ENCODE data around the gene LHX4. TPM values are rescaled to one million over a fixed set of nuclear protein-coding genes. Genes with fewer than 3 reads are reported as not detected.

LHX4 gene
- total RNA-seq, 2 donors from 2014 or later: not detected

GRCh38 chr1:180251526-180252305 lies 21.7 kb downstream of the LHX4 start:
- ATAC-seq (no peak), DNase-seq (no peak)
- intact Hi-C loops (cut with DNase I): loop anchor here in 1 of 2 donors (5.0 kb wide), 2 partner anchors 166 to 231 kb away; no protein-coding TSS in a partner anchor

DNA sequence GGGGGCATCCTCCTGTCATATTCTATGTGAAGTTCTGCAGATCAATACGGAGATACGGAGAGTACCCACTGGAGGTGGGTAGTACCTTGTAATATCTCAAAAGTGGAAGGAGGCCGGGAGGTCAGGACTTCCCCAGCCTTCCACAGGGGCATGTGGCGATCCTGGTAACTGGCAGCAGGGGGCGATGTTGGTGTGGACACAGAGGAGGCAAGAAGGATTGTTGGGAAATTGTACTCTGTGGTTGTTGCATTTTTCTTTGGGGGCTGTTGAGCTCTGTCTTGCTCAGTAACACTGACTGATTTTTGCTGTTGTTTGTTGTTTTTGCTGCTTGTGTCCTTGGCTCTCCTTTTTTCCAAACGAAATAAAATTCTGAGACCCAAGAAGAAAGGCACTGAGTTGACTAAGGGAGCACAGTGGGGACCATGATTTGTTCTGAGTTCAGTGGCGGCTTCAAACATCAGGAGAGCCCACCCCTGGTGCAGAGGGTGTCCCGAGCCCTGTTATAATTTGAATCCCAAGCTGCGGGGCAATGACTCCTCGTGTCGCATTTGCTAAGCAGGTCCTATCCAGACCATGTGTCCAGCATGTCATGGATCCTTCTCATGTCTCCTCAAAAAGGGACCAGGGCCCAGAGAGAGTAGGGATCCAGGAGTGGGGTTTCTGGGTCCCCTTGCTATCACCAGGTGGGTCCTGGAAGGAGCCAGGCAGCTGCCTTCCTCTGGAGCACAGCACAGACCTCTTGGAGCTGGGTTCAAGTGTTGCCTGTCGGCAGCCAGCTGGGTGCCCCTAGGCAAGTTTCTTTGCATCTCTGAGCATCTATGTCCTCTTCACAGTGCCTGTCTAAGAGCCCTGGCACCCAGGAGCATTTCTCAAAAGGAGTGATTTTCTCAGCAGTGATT lies 22.8 kb downstream of the LHX4 start:
- DNase-seq (peak; percentile 69), ATAC-seq (peak; percentile 54 to 56)
- intact Hi-C loops (cut with DNase I): loop anchor here in 1 of 2 donors (5.0 kb wide), 2 partner anchors 164 to 229 kb away; no protein-coding TSS in a partner anchor

GRCh38 chr1:180253585-180254495 lies 23.8 kb downstream of the LHX4 start:
- intact Hi-C loops (cut with DNase I): loop anchor here in 1 of 2 donors (5.0 kb wide), 2 partner anchors 163 to 228 kb away; no protein-coding TSS in a partner anchor
- ATAC-seq: no peak
- DNase-seq: no peak

DNA sequence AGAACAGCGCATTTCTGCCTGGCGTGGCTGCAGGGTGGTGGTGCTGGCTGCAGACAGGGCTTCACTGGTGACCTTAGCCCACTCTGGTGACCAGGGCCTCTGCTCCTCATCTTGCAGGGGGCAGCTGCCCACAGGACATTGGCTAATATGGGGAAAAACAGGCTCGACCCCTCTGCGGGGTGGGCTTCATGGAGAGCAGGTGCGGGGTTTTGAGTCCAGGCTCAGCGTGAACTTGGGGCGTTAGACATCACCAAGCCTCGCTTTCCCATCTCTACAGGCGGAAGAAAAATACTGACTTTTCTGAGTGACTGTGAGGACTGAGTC lies 24.4 kb downstream of the LHX4 start:
- no peak for DNase-seq
- no peak for ATAC-seq
- intact Hi-C loops (cut with DNase I): loop anchor here in 1 of 2 donors (5.0 kb wide), 2 partner anchors 163 to 228 kb away; no protein-coding TSS in a partner anchor

DNA sequence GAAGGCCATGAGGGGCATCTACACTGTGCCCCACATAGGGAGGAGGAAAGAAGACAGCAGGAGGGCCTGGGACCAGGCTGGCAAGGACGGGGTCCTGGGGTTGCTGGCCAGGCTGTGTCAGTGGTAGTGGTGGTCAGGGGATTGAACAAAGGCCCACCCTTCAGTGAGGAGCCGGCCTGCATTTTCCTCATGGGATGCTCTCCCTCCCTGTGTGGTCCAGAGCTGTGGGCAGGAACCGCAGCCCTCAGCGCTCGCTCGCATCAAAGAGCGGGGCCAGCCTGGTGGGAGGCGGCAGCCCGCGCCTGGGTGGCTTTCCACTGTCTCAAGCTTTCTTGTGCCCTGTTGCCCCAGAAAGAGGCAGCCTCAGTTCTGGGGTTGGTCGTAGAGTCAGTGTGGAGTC lies 24.8 kb downstream of the LHX4 start:
- DNase-seq (no peak), ATAC-seq (no peak)
- intact Hi-C loops (cut with DNase I): loop anchor here in 1 of 2 donors (5.0 kb wide), 2 partner anchors 162 to 227 kb away; no protein-coding TSS in a partner anchor

- intact Hi-C loops (cut with DNase I): no loop called here
- no peak for DNase-seq
- ATAC-seq: no peak
These were observed 25.7 kb downstream of the LHX4 start for GRCh38 chr1:180255536-180256340.

GRCh38 chr1:180256341-180257027 lies 26.4 kb downstream of the LHX4 start:
- intact Hi-C loops (cut with DNase I): no loop called here
- DNase-seq (no peak), ATAC-seq (no peak)

GRCh38 chr1:180257028-180257386 lies 26.9 kb downstream of the LHX4 start:
- no peak for ATAC-seq
- DNase-seq: no peak
- intact Hi-C loops (cut with DNase I): no loop called here

GRCh38 chr1:180257486-180257885 lies 27.4 kb downstream of the LHX4 start:
- intact Hi-C loops (cut with DNase I): no loop called here
- DNase-seq (no peak), ATAC-seq (no peak)

DNA sequence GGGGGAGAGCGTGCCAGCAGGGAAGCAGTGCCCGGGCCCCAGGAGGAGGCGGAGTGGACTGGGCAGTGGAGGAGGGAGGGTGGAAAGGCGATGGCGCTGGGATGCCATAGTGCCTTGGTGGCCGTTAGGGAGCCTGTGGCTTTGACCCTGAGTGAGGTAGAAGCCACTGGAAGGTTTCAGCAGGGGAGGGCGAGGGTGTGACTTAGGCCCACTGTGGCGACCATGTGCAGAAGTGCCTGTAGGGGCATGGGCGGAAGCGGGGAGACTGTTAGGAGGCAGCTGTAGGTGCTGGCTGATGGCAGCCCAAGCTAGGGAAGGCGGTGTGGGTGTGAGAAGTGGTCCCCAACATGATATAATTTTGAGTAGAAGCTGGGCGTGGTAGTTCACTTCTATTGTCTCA lies 28.2 kb downstream of the LHX4 start:
- no peak for DNase-seq
- intact Hi-C loops (cut with DNase I): no loop called here
- no peak for ATAC-seq

DNA sequence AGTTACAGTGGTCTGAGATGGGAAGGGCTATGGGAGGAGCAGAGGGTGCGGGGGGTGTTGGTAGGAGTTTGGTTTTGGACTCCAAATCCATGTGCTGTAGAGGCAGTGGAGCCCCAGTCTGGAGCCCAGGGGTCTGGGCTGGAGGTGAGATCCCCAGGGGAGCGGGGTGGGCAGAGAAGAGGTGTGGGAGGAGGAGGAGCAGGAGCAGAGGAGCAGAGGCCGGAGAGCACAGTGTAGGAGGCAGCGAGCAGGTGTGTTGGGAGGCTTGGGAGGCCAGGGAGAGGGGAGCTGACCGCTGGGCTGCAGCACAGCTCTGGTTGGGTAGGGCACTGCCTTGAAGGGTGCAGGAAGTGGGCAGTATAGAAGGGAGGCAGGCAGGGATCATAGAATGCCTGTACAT lies 28.9 kb downstream of the LHX4 start:
- ATAC-seq (no peak), DNase-seq (no peak)
- intact Hi-C loops (cut with DNase I): no loop called here

GRCh38 chr1:180259431-180260338 lies 29.6 kb downstream of the LHX4 start:
- ATAC-seq (no peak), DNase-seq (no peak)
- intact Hi-C loops (cut with DNase I): no loop called here

DNA sequence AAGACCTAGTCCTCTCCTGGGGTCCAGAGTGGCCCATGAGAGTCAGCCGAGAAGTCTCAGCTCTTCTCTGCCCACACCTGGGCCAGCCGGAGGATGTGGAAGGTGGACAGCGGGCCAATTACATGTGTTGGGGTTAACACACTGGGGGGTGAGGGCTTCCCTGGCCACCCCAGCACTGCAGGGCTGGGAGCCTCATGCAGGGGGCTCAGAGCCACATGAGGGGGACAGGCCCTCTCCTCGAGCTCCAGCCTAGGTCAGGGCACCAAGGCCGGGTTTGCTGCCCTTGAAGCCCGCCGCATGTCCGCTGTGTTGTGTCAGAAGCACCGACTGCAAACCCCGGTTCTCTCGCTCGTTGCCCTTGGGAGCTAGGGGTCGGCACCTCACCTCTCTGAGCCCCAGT lies 30.5 kb downstream of the LHX4 start:
- intact Hi-C loops (cut with DNase I): no loop called here
- ATAC-seq (no peak), DNase-seq (no peak)

GRCh38 chr1:180261030-180261429 lies 31.0 kb downstream of the LHX4 start:
- intact Hi-C loops (cut with DNase I): no loop called here
- ATAC-seq (no peak), DNase-seq (no peak)

GRCh38 chr1:180261524-180262155 lies 31.6 kb downstream of the LHX4 start:
- ATAC-seq (no peak), DNase-seq (no peak)
- intact Hi-C loops (cut with DNase I): no loop called here

Measured in left cardiac atrium (tissue), 4 donors.